ENCODE results near the gene RXRA.

DNA sequence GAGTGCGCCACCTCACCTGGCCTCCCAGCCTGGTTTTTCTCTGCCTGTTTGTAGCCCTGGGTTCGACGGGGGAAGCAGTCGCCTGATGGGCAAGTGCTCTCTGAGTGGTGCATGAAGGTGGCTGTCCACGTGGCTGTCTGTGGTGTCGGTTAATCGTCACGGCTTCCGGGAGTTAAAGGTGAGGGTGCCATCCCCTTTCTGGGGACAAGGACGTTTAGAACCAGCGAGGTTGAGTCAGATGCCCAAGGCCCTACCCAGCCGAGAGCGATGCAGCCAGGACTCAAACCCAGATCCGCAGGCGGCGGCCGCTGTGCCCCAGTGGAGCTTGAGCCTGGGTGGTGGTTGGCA, 47.7 kb downstream of the RXRA start:
- TF ChIP-seq CTCF (IDR thresholded peaks at IDR 0.05; ENCODE audit: borderline replicate concordance, extremely low read depth, low read length, poor library complexity, severe bottlenecking) (no peak), EZH2 (IDR thresholded peaks at IDR 0.05; ENCODE audit: borderline replicate concordance, low read depth, low read length, severe bottlenecking) (no peak)
